Measurements from ENCODE around the gene WDR43.

WDR43 gene

GRCh38 chr2:28894470-28895188, at the start of gene WDR43:
TSS of gene WDR43 (plus strand) at chr2:28894667. CDS start at chr2:28894699, 32 bp downstream.
- DNase-seq: peak; percentile 96

- DNase-seq: no peak
Observed at GRCh38 chr2:28855193-28855592, 39.3 kb upstream of the WDR43 start.

GRCh38 chr2:28855977-28856376, 38.5 kb upstream of the WDR43 start:
- no peak for DNase-seq

- no peak for DNase-seq
Observed at GRCh38 chr2:28868611-28869010, 25.9 kb upstream of the WDR43 start.

- peak; percentile 9 for DNase-seq
Observed at GRCh38 chr2:28869494-28870145, 24.8 kb upstream of the WDR43 start.

- peak; percentile 97 for DNase-seq
Observed at GRCh38 chr2:28870146-28870891, 24.1 kb upstream of the WDR43 start, which contains the start of gene TRMT61B. TSS of gene TRMT61B (minus strand) at chr2:28870309. CDS start at chr2:28870277, 32 bp downstream.

- DNase-seq: no peak
Observed at GRCh38 chr2:28871620-28872019, 22.8 kb upstream of the WDR43 start.

- DNase-seq: no peak
Observed at GRCh38 chr2:28880193-28880592, 14.3 kb upstream of the WDR43 start.

GRCh38 chr2:28893488-28893887, 979 bp upstream of the WDR43 start:
- no peak for DNase-seq

GRCh38 chr2:28895189-28895893, 874 bp downstream of the WDR43 start:
- DNase-seq: peak; percentile 47

GRCh38 chr2:28896906-28897305, 2.4 kb downstream of the WDR43 start:
- no peak for DNase-seq

GRCh38 chr2:28898048-28898447, 3.6 kb downstream of the WDR43 start:
- no peak for DNase-seq

GRCh38 chr2:28901202-28901601, 6.7 kb downstream of the WDR43 start:
- no peak for DNase-seq

GRCh38 chr2:28901841-28902240, 7.4 kb downstream of the WDR43 start:
- DNase-seq: no peak

- DNase-seq: no peak
Observed at GRCh38 chr2:28902584-28902983, 8.1 kb downstream of the WDR43 start.

GRCh38 chr2:28904295-28904694, 9.8 kb downstream of the WDR43 start:
- no peak for DNase-seq

- DNase-seq: no peak
Observed at GRCh38 chr2:28904802-28905457, 10.5 kb downstream of the WDR43 start.

- no peak for DNase-seq
Observed at GRCh38 chr2:28905533-28905932, 11.1 kb downstream of the WDR43 start.

- DNase-seq: no peak
Observed at GRCh38 chr2:28906376-28906775, 11.9 kb downstream of the WDR43 start.

- DNase-seq: no peak
Observed at GRCh38 chr2:28906821-28907220, 12.4 kb downstream of the WDR43 start.

GRCh38 chr2:28908172-28908571, 13.7 kb downstream of the WDR43 start:
- no peak for DNase-seq

- DNase-seq: no peak
Observed at GRCh38 chr2:28909655-28910353, 15.3 kb downstream of the WDR43 start.
